Suprapubic skin (tissue), 4 donors: ENCODE measurements around the gene NUP188.

Experiments used
- EP300 ChIP-seq: sonication (generic); formaldehyde crosslinking; IDR thresholded peaks from one replicate; pipeline ENCODE4 v1.6.1; 2017; ENCODE audit warnings: antibody characterized with exemption
- POLR2A ChIP-seq, 2 donors: fragments of 450-650 bp; IDR thresholded peaks; one replicate each; pipeline ENCODE4 v1.6.1; 2017; ENCODE audit warnings: antibody characterized with exemption in 2 of 2, mild to moderate bottlenecking in 2 of 2, moderate library complexity in 2 of 2
- POLR2AphosphoS5 ChIP-seq, 3 donors: sonication (generic); formaldehyde crosslinking; IDR thresholded peaks; one replicate each; pipeline ENCODE4 v1.6.1; 2017; ENCODE audit warnings: antibody characterized with exemption in 3 of 3
- TF ChIP-seq, protein P1 (sequence below), 2 donors: fragments of 200-600 bp in 1 of 2; fragments of 450-650 bp in 1 of 2; sonication (generic) in 1 of 2; IDR thresholded peaks; one replicate each; pipeline ENCODE4 v1.5.1; 2016 to 2019; ENCODE audit warnings: antibody characterized with exemption in 2 of 2, mild to moderate bottlenecking in 1 of 2, moderate library complexity in 1 of 2

DNA sequence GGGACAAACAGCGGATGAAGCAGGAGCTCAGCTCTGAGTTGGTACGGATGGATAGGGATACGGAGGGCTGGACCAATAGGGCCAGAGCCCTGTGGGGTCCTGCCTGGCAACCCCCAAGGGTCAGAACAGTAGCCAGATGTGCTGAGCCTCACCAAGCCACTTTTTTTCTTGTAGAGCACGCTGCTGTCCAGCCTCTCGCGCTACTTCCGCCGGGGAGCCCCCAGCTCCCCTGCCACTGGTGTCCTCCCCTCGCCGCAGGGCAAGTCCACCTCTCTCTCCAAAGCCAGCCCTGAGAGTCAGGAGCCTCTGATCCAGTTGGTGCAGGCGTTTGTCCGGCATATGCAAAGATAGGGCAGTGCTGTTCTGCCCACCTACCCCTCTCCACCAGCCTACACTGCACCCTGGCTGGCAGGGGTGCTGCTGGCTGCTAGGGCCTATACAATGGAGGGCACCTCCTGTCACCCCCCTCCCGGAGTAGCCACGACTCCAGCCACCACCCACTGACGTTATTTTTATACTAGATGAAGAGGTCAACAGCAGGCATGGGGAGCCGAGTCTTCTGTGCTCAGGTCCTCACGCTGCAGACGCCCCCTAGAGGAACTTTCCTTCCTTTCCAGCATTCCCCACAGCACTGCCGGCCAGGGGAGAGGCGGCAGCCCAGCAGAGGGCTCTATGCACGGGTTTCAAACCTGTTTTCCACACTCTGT is 59.0 kb downstream of the NUP188 start:
- TF ChIP-seq, protein P1, sequence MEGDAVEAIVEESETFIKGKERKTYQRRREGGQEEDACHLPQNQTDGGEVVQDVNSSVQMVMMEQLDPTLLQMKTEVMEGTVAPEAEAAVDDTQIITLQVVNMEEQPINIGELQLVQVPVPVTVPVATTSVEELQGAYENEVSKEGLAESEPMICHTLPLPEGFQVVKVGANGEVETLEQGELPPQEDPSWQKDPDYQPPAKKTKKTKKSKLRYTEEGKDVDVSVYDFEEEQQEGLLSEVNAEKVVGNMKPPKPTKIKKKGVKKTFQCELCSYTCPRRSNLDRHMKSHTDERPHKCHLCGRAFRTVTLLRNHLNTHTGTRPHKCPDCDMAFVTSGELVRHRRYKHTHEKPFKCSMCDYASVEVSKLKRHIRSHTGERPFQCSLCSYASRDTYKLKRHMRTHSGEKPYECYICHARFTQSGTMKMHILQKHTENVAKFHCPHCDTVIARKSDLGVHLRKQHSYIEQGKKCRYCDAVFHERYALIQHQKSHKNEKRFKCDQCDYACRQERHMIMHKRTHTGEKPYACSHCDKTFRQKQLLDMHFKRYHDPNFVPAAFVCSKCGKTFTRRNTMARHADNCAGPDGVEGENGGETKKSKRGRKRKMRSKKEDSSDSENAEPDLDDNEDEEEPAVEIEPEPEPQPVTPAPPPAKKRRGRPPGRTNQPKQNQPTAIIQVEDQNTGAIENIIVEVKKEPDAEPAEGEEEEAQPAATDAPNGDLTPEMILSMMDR (IDR thresholded peaks at IDR 0.05), result peak; percentile 62 to 79
- TF ChIP-seq POLR2A (IDR thresholded peaks at IDR 0.05) (no peak), POLR2AphosphoS5 (IDR thresholded peaks at IDR 0.05) (no peak), EP300 (no peak)
